H1 (cell line): Measurements from ENCODE around the gene CNKSR2. TPM values are rescaled to one million over a fixed set of nuclear protein-coding genes. Genes with fewer than 3 reads are reported as not detected.

Experiments used
- CTCF ChIA-PET: fragments of 300-600 bp; sonication (Branson Sonifier 250); formaldehyde crosslinking; loops from one replicate; lab custom pipeline; 2021; ENCODE audit not compliant: partially characterized antibody; lab: Charles Lee
- POLR2A ChIA-PET: fragments of 300-600 bp; sonication (Branson Sonifier 250); formaldehyde crosslinking; loops from one replicate; lab custom pipeline; 2021; ENCODE audit warnings: inconsistent platforms; ENCODE audit not compliant: partially characterized antibody; lab: Charles Lee
- DNase-seq, 2 experiments: peaks; one replicate each; pipeline versions ENCODE4 v3.0.0 to v3.0.0-alpha.2; 2010 to 2022; ENCODE audit warnings: low spot score in 2 of 2, low read depth in 1 of 2, mixed read lengths in 1 of 2
- FAIRE-seq: peaks from 2 replicates; lab custom pipeline; 2011; peaks lifted over from hg19 to GRCh38; lab: Jason Lieb, UNC
- H2AFZ ChIP-seq: 2 replicates; pipeline ENCODE4 v1.8.1; 2012; ENCODE audit warnings: low read length, inconsistent platforms
- H2AK5ac ChIP-seq: 2 replicates; pipeline ENCODE4 v1.6.1; 2013; ENCODE audit warnings: low read depth, low read length
- H2BK120ac ChIP-seq: replicated peaks from 2 replicates; pipeline ENCODE3; 2013; ENCODE audit warnings: low read depth, low read length, inconsistent platforms
- H2BK12ac ChIP-seq: 2 replicates; pipeline ENCODE4 v1.6.1; 2013; ENCODE audit warnings: low read depth, low read length
- H2BK15ac ChIP-seq: 2 replicates; pipeline ENCODE4 v1.6.1; 2013; ENCODE audit warnings: low read length
- H2BK20ac ChIP-seq: 2 replicates; pipeline ENCODE4 v1.6.1; 2013; ENCODE audit warnings: low read length
- H2BK5ac ChIP-seq: 2 replicates; pipeline ENCODE4 v1.6.1; 2013; ENCODE audit warnings: low read depth, low read length
- H3K14ac ChIP-seq: 2 replicates; pipeline ENCODE4 v1.6.1; 2013; ENCODE audit warnings: inconsistent platforms; ENCODE audit not compliant: insufficient read length
- H3K18ac ChIP-seq: 2 replicates; pipeline ENCODE4 v1.6.1; 2013; ENCODE audit warnings: low read length; ENCODE audit errors: extremely low read depth
- H3K23ac ChIP-seq: 2 replicates; pipeline ENCODE4 v1.6.1; 2013; ENCODE audit warnings: inconsistent platforms; ENCODE audit not compliant: insufficient read length
- H3K23me2 ChIP-seq: 2 replicates; pipeline ENCODE4 v1.6.1; 2013; ENCODE audit warnings: low read depth, low read length
- H3K27ac ChIP-seq: 2 replicates; pipeline ENCODE4 v1.6.1; 2011; ENCODE audit warnings: low read depth, low read length, inconsistent platforms
- H3K27me3 ChIP-seq, 4 experiments: replicated peaks in 1 of 4; 1 replicate in 1 of 4; 2 replicates in 3 of 4; pipeline versions ENCODE4 v1.6.1 to v1.8.1; 2011 to 2013; ENCODE audit warnings: low read length in 3 of 4, mild to moderate bottlenecking in 3 of 4, inconsistent platforms in 2 of 4, mixed read lengths in 2 of 4, moderate library complexity in 1 of 4; ENCODE audit not compliant: control insufficient read depth in 3 of 4, insufficient read depth in 3 of 4; ENCODE audit errors: extremely low read depth in 1 of 4
- H3K36me3 ChIP-seq, 4 experiments: 2 replicates each; pipeline versions ENCODE4 v1.6.1 to v1.8.1; 2011 to 2013; ENCODE audit warnings: mild to moderate bottlenecking in 4 of 4, low read length in 3 of 4, moderate library complexity in 2 of 4, control low read depth in 1 of 4, inconsistent platforms in 1 of 4; ENCODE audit not compliant: insufficient read depth in 4 of 4, control insufficient read depth in 2 of 4
- H3K4ac ChIP-seq: replicated peaks from 2 replicates; pipeline ENCODE3; 2013; ENCODE audit warnings: low read length, low read depth, mixed read lengths, inconsistent platforms; ENCODE audit not compliant: insufficient read length
- H3K4me1 ChIP-seq, 4 experiments: replicated peaks in 1 of 4; 1 replicate in 1 of 4; 2 replicates in 3 of 4; pipeline versions ENCODE4 v1.6.1 to v1.8.1; 2011 to 2013; ENCODE audit warnings: low read length in 3 of 4, inconsistent platforms in 2 of 4, mixed read lengths in 1 of 4; ENCODE audit not compliant: insufficient read depth in 4 of 4, control insufficient read depth in 3 of 4
- H3K4me2 ChIP-seq, 2 experiments: 2 replicates each; pipeline versions ENCODE4 v1.6.1 to v1.8.1; 2011 to 2013; ENCODE audit warnings: low read depth in 2 of 2, low read length in 2 of 2, control low read depth in 1 of 2, inconsistent platforms in 1 of 2, mild to moderate bottlenecking in 1 of 2; ENCODE audit not compliant: insufficient read depth in 1 of 2
- H3K4me3 ChIP-seq, 4 experiments: fragments of 200-600, 300-600 bp in 1 of 4; sonication (generic), shearing (Covaris generic), sonication (Bioruptor Twin) in 1 of 4; 2 replicates each; pipeline versions ENCODE4 v1.5.1 to v1.8.1; 2011 to 2016; ENCODE audit warnings: low read length in 4 of 4, low read depth in 3 of 4, control low read depth in 2 of 4, inconsistent platforms in 2 of 4, mild to moderate bottlenecking in 2 of 4, mixed read lengths in 1 of 4, moderate library complexity in 1 of 4; ENCODE audit not compliant: insufficient read depth in 2 of 4; ENCODE audit errors: extremely low read depth in 1 of 4
- H3K56ac ChIP-seq: replicated peaks from 2 replicates; pipeline ENCODE3; 2013; ENCODE audit warnings: low read depth, mild to moderate bottlenecking, mixed read lengths, low read length, inconsistent platforms; ENCODE audit not compliant: insufficient read length
- H3K79me1 ChIP-seq: 2 replicates; pipeline ENCODE4 v1.6.1; 2013; ENCODE audit warnings: low read depth, low read length, control low read depth
- H3K79me2 ChIP-seq, 2 experiments: 2 replicates each; pipeline versions ENCODE4 v1.6.1 to v1.8.1; 2012 to 2013; ENCODE audit warnings: low read length in 2 of 2, mild to moderate bottlenecking in 2 of 2, inconsistent platforms in 1 of 2; ENCODE audit not compliant: insufficient read depth in 2 of 2, control insufficient read depth in 1 of 2
- H3K9ac ChIP-seq, 4 experiments: replicated peaks in 1 of 4; 1 replicate in 1 of 4; 2 replicates in 3 of 4; pipeline versions ENCODE4 v1.6.1 to v1.8.1; 2011 to 2013; ENCODE audit warnings: low read depth in 3 of 4, low read length in 3 of 4, control low read depth in 2 of 4, mild to moderate bottlenecking in 2 of 4, moderate library complexity in 2 of 4, inconsistent platforms in 1 of 4; ENCODE audit errors: extremely low read depth in 1 of 4
- H3K9me3 ChIP-seq, 2 experiments: 2 replicates each; pipeline versions ENCODE4 v1.6.1 to v1.8.1; 2012 to 2013; ENCODE audit warnings: mild to moderate bottlenecking in 2 of 2, moderate library complexity in 2 of 2, control low read depth in 1 of 2, inconsistent platforms in 1 of 2, low read depth in 1 of 2, low read length in 1 of 2, mixed read lengths in 1 of 2; ENCODE audit not compliant: insufficient read depth in 2 of 2
- H4K20me1 ChIP-seq, 2 experiments: replicated peaks in 1 of 2; 2 replicates each; pipeline versions ENCODE3 to v1.8.1; 2011 to 2013; ENCODE audit warnings: inconsistent platforms in 2 of 2, low read length in 2 of 2, mild to moderate bottlenecking in 1 of 2; ENCODE audit not compliant: insufficient read depth in 2 of 2, control insufficient read depth in 1 of 2
- H4K5ac ChIP-seq: 2 replicates; pipeline ENCODE4 v1.6.1; 2013; ENCODE audit warnings: low read length, low read depth, mixed read lengths, inconsistent platforms; ENCODE audit not compliant: insufficient read length
- H4K8ac ChIP-seq: 2 replicates; pipeline ENCODE4 v1.8.0; 2013; ENCODE audit warnings: mild to moderate bottlenecking, moderate library complexity, low read length, inconsistent platforms; ENCODE audit not compliant: insufficient read depth; ENCODE audit errors: extremely low read depth
- H4K91ac ChIP-seq: replicated peaks from 2 replicates; pipeline ENCODE3; 2013; ENCODE audit warnings: low read length, mixed read lengths, inconsistent platforms; ENCODE audit not compliant: insufficient read length
- EZH2 ChIP-seq: fragments of 200-600 bp; sonication (generic); IDR thresholded peaks from 2 replicates; pipeline ENCODE4 v1.7.1; 2012; ENCODE audit warnings: low read depth, mild to moderate bottlenecking, moderate library complexity, low read length, inconsistent platforms; ENCODE audit not compliant: severe bottlenecking
- GABPA ChIP-seq: IDR thresholded peaks from 2 replicates; pipeline ENCODE4 v1.6.1; 2011; ENCODE audit warnings: mild to moderate bottlenecking, low read length, moderate library complexity, borderline replicate concordance; ENCODE audit not compliant: insufficient read depth
- JUND ChIP-seq: IDR thresholded peaks from 2 replicates; pipeline ENCODE4 v1.6.1; 2011; ENCODE audit warnings: mild to moderate bottlenecking, improper control_type of control experiment, low read length
- POLR2A ChIP-seq, 2 experiments: IDR thresholded peaks; 1 replicate in 1 of 2; 2 replicates in 1 of 2; pipeline ENCODE4 v1.6.1; 2011; ENCODE audit warnings: low read depth in 2 of 2, low read length in 2 of 2, mild to moderate bottlenecking in 2 of 2; ENCODE audit errors: control extremely low read depth in 1 of 2
- RAD21 ChIP-seq, 2 experiments: IDR thresholded peaks in 1 of 2; conservative IDR thresholded peaks in 1 of 2; 2 replicates each; pipeline ENCODE4 v1.6.1; 2011; ENCODE audit warnings: low read depth in 2 of 2, low read length in 2 of 2, improper control_type of control experiment in 1 of 2, inconsistent platforms in 1 of 2, mild to moderate bottlenecking in 1 of 2, moderate library complexity in 1 of 2
- RBBP5 ChIP-seq: IDR thresholded peaks from 2 replicates; pipeline ENCODE4 v1.7.1; 2012; ENCODE audit warnings: low read depth, mild to moderate bottlenecking, inconsistent platforms, low read length, moderate library complexity, borderline replicate concordance
- RNF2 ChIP-seq: fragments of 200-900, 300-1000 bp; sonication (generic); IDR thresholded peaks from 2 replicates; pipeline ENCODE4 v1.7.1; 2016; ENCODE audit warnings: borderline replicate concordance, low read depth, mild to moderate bottlenecking, antibody characterized with exemption, low read length; ENCODE audit not compliant: poor library complexity, severe bottlenecking; ENCODE audit errors: missing control alignments
- SP1 ChIP-seq: IDR thresholded peaks from 2 replicates; pipeline ENCODE4 v1.6.1; 2011; ENCODE audit warnings: low read depth, low read length
- TEAD4 ChIP-seq: IDR thresholded peaks from 2 replicates; pipeline ENCODE4 v1.6.1; 2012; ENCODE audit warnings: low read depth, low read length, inconsistent platforms, mixed read lengths
- WGBS, 2 experiments: shearing (Covaris generic) in 1 of 2; methylation state at CpG; one replicate each; pipeline versions ENCODE4 v1.1.6 to v1.1.7; 2013 to 2015; ENCODE audit warnings: low lambda C conversion rate in 2 of 2, mixed read lengths in 2 of 2, inconsistent platforms in 1 of 2, low coverage in 1 of 2, missing lambda C conversion rate in 1 of 2; ENCODE audit not compliant: insufficient replicate concordance in 2 of 2, insufficient coverage in 1 of 2, insufficient read length in 1 of 2; ENCODE audit errors: extremely low coverage in 1 of 2, missing lambda C conversion rate in 1 of 2; 5-methylcytosine and 5-hydroxymethylcytosine counted together
- polyA plus RNA-seq, 7 experiments: library from polyadenylated mRNA; depleted of rRNA in 3 of 7; stranded (reverse) in 5 of 7; unstranded in 2 of 7; fragments of >200 nt in 5 of 7; fragments of 200-250 nt in 2 of 7; gene quantifications; 1 replicate in 5 of 7; 2 replicates in 1 of 7; 4 replicates in 1 of 7; pipeline versions ENCODE4 v1.2.1 to v1.2.3, GENCODE V29; 2011 to 2013; ENCODE audit warnings: missing spikeins in 2 of 7, mixed read lengths in 2 of 7
- total RNA-seq: library from RNA; stranded (reverse); fragmentation: NEBNext Ultra II Directional; extraction: Animal tissue kit (Norgen Biotek cat#: 25700); gene quantifications from 2 replicates; pipeline ENCODE4 v1.2.1, GENCODE V29; 2021
- TF ChIP-seq, protein P1 (sequence below): IDR thresholded peaks from 2 replicates; pipeline ENCODE4 v1.6.1; 2012; ENCODE audit warnings: low read length, inconsistent platforms
- TF ChIP-seq, protein P2 (sequence below): IDR thresholded peaks from 2 replicates; pipeline ENCODE4 v1.6.1; 2012; ENCODE audit warnings: inconsistent platforms

CNKSR2 gene
- total and polyA plus RNA-seq, 2 of the 8 experiments (the other 6 are each of a cell fraction or from before 2014, with no cell fraction given) = 5.5 to 16.3 TPM

- H3K79me1 ChIP-seq = no peaks in the 10 kb centered on the region
- H3K4ac ChIP-seq = no peak overlapping the region
- no peaks in the 10 kb centered on the region for H3K36me3 ChIP-seq
- no peak overlapping the region for H3K9ac ChIP-seq
- no peak overlapping the region for H3K14ac ChIP-seq
- H3K4me3 ChIP-seq = peak overlapping the region in 2 of 4 experiments; percentile 78 to 90; a peak in 3 of 8 replicates
- no peak for FAIRE-seq
- no peak overlapping the region for H2BK15ac ChIP-seq
- peaks cover 0 to 56% of the 10 kb centered on the region in 2 experiments; a peak in 2 of 4 replicates for H3K79me2 ChIP-seq
- H3K23ac ChIP-seq = no peak overlapping the region
- H3K9me3 ChIP-seq = no peaks in the 10 kb centered on the region
- no peaks in the 10 kb centered on the region for H4K20me1 ChIP-seq
- H3K27me3 ChIP-seq = no peaks in the 10 kb centered on the region; a peak in 1 of 7 replicates
- 54% methylated on average over 2 of the region's 2 CpGs; no CpG with 5 or more reads in 1 of the 2 experiments for WGBS, 2 experiments
- no peak overlapping the region for H2BK20ac ChIP-seq
- H2BK12ac ChIP-seq = no peak overlapping the region
- H3K56ac ChIP-seq = no peak overlapping the region
- peaks cover 0 to 7% (median 0%) of the 10 kb centered on the region in 4 experiments; a peak in 1 of 7 replicates for H3K4me1 ChIP-seq
- H2AFZ ChIP-seq = no peak overlapping the region
- H4K5ac ChIP-seq = no peak overlapping the region
- H3K27ac ChIP-seq = no peak overlapping the region
- DNase-seq = no peak
- no peak overlapping the region for H4K91ac ChIP-seq
- H4K8ac ChIP-seq = no peak overlapping the region
- no peak overlapping the region for H2BK120ac ChIP-seq
- peak overlapping the region; percentile 86 to 99; a peak in 3 of 4 replicates for H3K4me2 ChIP-seq
- H3K18ac ChIP-seq = no peak overlapping the region
- CTCF ChIA-PET = interaction anchor here (0.5 to 1.2 kb wide), 2 partner anchors 39 to 103 kb away, joined by 3 to 4 read pairs; no protein-coding TSS in a partner anchor
- H2AK5ac ChIP-seq = no peak overlapping the region
- no peak overlapping the region for H2BK5ac ChIP-seq
- POLR2A ChIA-PET = no interaction called here
- H3K23me2 ChIP-seq = peaks cover 9% of the 10 kb centered on the region; the same call in 1 of the 2 replicates
- TF ChIP-seq SP1 = no peak
- TF ChIP-seq TEAD4 = no peak
- TF ChIP-seq RBBP5 = no peak
- TF ChIP-seq GABPA = no peak
- TF ChIP-seq EZH2 = no peak
- no peak for TF ChIP-seq POLR2A (IDR thresholded peaks at IDR 0.05; ENCODE audit: control extremely low read depth in 1 of 2, low read depth in 2 of 2, low read length in 2 of 2)
- no peak for TF ChIP-seq RAD21 (IDR thresholded peaks at IDR 0.05 in 1 of 2, conservative IDR thresholded peaks at IDR 0.05 in 1 of 2; ENCODE audit: low read depth in 2 of 2, low read length in 2 of 2)
- TF ChIP-seq RNF2 = no peak
- TF ChIP-seq, protein P1, sequence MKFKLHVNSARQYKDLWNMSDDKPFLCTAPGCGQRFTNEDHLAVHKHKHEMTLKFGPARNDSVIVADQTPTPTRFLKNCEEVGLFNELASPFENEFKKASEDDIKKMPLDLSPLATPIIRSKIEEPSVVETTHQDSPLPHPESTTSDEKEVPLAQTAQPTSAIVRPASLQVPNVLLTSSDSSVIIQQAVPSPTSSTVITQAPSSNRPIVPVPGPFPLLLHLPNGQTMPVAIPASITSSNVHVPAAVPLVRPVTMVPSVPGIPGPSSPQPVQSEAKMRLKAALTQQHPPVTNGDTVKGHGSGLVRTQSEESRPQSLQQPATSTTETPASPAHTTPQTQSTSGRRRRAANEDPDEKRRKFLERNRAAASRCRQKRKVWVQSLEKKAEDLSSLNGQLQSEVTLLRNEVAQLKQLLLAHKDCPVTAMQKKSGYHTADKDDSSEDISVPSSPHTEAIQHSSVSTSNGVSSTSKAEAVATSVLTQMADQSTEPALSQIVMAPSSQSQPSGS = no peak
- TF ChIP-seq, protein P2, sequence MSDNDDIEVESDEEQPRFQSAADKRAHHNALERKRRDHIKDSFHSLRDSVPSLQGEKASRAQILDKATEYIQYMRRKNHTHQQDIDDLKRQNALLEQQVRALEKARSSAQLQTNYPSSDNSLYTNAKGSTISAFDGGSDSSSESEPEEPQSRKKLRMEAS = no peak
- TF ChIP-seq JUND = no peak
Observed at GRCh38 chrX:21376636-21377035, 2.4 kb downstream of the CNKSR2 start.
